GM18517 (cell line): ENCODE results near the gene C1GALT1.
A peak's percentile ranks its signal among the peaks of the same experiment; 100 is the strongest.
"Not testable (repeated sequence)": the region's sequence is repeated elsewhere in the genome, so short reads cannot be mapped to it uniquely, and the experiment has no call there.

Source experiments
- ATAC-seq: cut with Tn5 transposase; IDR thresholded peaks from one replicate; pipeline ENCODE4 v1.9.1; 2021; ENCODE audit warnings: mild to moderate bottlenecking, moderate library complexity; ENCODE audit not compliant: unreplicated experiment

C1GALT1 gene

DNA sequence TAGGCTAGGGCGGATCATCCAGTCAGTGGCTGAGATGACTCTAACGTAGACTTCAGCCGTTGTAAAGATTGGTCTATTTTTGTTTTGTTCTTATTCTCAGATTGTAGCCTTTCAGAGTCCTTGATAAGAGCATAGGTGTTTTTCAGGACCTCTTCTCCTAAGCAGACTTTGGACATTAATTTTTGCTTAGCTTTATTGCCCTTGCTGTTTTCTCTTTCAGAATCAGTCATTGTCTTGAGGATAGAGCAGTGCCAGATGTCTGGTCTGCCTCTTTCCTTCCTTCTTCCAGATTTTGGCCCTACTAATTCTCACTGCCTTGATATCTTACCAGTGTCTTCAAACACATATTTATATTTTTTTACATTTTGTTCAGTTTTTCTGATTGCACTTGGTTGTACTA lies 49.5 kb downstream of the C1GALT1 start:
- ATAC-seq, result no peak

DNA sequence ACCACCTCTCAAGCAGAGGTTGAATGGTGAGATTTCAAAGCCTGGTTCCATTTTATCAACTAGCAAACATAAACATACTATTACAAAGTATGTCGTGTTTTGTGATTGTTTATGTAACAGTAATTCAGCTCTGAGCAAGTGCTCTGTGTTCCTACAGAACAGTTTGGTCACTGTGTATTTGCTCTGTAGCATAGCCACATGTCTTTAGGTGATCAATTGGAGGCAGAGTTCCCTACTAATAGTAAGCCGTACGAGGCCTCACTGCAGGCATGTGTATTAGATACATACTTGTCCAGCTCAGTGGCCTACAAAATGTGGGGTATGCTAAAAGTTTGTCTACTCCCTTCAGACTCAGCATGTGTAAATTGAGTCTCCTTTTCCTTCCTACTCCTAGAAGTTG lies 53.0 kb downstream of the C1GALT1 start:
- no peak for ATAC-seq

DNA sequence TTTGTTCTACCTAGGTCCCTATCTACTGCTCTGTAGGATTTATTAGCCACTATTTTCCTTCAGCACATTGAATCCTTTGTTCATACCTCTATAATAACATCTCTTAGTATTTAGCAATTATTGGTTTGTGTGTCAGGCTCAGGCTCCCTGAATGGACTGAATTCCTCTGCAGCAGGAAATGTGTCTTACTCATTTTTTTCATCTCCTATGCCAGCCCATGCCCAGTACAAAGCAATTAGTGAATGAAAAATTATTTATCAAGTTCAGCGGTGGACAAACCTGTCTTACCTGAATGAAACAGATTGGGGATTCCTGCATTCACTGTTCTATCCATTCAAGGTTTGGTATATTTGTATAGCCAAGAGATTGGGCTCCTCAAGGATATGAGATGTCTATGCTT lies 53.7 kb downstream of the C1GALT1 start:
- no peak for ATAC-seq

DNA sequence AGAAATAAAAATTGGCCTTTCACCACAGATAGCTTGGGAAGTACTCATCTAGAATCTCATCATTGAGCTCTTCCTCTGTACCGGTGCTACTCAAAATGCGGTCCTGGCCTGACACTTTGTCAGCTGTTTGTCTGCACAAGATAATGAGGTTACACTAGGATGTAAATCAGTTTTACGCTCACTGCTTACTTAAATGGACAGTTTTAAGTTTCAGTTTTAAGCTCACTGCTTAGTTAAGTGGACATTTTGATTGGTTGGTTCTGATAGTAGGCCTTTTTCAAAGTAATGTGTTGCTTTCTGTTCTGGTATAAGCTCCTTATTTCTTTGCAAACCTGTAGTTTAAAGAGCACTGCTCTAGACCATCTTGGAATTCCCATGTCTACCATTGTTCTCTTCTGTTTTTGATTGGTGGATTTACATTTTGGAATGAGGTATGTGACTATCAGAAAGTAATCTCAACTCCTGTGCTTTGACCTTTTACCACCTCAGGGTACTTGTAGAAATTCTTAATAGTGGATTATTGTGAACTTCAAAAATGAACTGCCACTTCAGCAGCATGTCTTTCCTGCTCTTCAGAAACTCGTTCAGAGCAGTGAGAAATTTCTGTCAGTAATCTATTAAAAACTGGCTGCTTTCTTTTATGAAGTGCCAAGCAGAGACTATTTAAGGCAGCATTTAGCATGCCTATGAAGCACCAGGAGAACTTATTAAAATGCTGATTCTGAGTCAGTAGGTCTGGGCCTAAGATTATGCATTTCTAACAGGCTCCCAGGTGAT lies 55.0 kb downstream of the C1GALT1 start:
- no peak for ATAC-seq

DNA sequence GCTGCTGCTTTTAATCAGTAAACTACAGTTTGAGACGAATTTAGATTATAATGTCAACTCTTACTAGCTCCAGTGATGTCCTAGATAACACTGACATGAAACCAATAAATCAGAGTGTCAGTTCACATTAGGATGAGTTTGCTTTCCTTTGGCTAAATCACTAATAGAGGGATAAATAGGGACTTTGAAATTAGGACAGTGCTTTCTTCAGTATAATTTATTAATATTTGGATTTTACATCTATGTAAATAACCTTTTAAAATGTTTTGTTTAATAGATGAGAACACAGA lies 55.6 kb downstream of the C1GALT1 start:
- no peak for ATAC-seq

DNA sequence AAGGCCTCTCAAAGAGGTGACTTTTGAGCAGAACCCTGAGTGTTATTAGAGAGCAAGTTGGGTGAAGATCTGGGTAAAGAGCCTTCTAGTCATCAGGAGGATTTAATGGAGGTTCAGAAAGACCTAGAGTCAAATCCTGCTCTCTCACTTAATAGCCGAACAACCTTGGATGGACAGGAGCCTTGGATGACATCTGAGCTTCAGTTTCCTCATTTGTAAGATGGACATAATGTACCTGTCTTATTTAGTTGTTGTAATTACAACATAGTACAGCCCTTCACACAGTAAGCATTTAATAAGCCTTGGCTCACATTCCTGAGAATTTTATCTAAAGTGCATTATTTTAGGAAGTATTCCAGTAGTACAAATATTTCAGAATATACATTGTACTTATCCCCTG lies 57.0 kb downstream of the C1GALT1 start:
- no peak for ATAC-seq

DNA sequence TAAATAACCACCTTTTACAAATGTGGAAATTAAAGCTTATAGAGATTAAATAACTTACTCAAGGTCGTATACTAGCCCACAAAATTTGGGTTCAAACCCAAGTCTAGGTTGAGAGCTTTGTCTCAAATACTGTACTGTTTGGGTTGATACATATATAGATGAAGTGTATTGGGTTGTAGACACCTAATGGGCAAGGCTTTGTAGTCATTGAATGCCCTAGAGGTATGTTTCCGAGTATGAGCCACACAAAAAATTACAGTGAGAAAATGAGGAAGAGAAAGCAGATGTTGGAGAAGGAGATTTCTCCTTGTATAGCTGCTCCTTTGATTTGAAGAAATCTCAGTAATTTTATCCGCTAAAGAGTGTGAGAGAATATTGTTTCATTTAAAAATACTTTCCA lies 60.6 kb downstream of the C1GALT1 start:
- ATAC-seq, result no peak

DNA sequence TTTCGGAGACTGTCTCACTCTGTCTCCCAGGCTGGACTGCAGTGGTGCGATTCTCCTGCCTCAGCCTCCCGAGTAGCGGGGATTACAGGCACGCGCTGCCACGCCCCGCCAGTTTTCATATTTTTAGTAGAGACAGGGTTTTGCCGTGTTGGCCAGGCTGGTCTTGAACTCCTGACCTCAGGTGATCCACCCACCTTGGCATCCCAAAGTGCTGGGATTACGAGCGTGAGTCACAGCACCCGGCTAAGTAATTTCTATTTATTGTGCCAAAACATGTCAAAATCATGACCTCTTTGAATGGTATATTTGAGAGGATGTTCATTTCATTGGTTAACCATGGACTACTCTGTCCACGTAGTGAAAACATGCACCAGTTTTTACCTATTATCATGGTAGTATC lies 62.9 kb downstream of the C1GALT1 start:
- ATAC-seq, result not testable (repeated sequence)

DNA sequence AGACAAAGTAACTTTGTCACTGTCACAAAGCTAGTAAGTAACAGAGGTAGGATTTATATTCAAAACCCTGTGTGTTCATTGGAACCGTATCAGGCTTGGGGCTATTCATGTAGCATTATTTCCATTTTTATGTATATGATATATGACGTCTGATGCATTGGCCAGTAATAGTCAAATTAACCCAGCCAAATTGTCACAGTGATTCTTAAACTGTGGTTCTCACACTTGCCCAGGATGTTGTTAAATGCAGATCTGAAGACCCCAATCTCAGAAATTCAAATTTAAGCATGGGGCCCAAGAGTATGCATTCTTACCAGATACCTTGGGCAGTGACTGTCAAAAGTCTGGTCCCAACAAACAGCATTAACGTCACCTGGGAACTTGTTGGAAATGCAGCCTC lies 63.9 kb downstream of the C1GALT1 start:
- no peak for ATAC-seq

DNA sequence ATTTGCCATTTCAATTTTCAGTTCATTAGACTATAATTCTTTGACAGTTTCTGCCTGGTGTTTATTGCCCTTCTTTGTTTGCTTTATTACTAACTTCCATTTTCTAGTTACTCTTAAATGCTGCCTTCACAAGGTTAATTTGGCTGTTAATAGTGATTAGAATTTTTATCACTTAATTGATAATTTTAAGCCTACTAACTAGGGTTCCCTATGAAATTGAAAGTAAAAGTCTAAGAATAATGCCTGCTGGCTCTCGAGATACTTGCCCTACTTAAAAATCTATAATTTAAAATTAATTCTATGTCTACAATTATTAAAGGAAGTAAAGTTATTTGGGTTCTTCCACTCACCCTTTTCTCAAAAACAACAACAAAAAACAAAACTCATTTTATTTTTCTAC lies 65.3 kb downstream of the C1GALT1 start:
- ATAC-seq, result no peak

DNA sequence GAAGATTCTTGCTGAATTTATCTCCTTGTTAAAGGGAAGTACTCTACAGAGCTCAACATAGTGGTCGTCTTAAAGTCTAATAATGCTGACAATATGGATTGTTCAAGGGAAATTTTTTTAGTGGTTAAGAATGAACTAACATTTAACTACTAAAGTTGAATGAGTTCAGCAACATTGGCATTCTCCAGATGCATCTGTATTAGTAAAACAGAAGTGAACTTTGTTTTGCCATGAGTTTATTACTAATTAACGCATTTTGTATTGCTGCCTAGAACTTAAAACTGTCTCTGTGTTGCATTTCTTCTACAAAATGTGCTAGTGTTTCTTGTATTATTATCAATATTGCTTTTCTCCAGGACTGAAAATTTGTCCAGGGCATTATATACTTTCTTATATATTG lies 67.5 kb downstream of the C1GALT1 start:
- no peak for ATAC-seq

DNA sequence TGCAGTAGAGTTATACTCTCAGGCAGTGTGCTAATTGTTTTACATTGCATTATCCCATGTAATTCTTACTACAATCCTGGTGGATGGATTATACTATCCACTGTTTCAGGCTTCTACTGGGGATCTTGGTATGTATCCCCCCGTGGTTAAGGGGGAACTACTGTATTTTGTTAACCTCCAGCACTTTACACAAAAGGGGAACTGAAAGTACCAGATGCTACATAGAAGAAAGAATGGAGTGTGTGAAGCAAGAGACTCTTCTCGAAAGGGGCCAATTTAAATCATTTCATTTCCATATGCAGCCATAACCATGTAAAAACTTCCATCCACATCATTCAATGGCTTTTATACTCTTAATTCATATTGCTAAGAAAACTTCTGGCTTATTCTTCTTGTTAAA lies 69.4 kb downstream of the C1GALT1 start:
- ATAC-seq, result peak; percentile 97

DNA sequence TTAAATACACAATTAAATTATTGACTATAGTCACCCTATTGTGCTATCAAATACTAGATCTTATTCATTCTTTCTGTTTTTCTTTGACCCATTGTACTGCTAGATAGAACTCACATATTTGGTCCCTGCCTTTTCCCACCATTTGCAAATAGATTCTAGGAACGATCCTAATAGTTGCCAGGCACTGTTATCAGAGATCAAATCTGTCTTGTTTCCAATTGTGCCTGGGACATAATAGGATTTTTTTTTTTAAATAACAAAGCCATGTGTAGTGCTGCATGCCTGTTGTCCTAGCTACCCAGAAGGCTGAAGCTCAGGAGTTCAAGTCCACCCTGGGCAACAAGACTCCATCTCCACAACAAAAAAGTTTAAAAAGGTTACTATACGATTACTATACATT lies 72.0 kb downstream of the C1GALT1 start:
- no peak for ATAC-seq

DNA sequence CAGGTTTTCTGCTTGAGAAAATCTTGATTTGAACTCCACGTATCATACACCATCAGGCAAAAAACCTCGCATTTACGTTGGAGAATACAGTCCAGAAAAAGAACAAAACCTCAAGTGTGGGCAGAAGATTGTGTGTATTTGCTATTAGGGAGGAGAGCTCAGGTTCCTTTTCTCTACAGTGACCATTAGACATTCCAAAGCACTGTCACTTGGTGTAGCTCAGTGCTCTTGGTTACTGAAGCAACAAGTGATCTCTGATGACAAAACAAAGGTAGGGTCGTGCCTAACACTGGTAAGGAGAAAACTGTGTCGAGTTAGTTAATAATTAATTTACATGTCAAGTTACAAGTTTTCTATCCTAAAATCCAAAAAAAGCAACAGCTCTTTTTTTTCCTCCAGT lies 72.6 kb downstream of the C1GALT1 start:
- no peak for ATAC-seq

DNA sequence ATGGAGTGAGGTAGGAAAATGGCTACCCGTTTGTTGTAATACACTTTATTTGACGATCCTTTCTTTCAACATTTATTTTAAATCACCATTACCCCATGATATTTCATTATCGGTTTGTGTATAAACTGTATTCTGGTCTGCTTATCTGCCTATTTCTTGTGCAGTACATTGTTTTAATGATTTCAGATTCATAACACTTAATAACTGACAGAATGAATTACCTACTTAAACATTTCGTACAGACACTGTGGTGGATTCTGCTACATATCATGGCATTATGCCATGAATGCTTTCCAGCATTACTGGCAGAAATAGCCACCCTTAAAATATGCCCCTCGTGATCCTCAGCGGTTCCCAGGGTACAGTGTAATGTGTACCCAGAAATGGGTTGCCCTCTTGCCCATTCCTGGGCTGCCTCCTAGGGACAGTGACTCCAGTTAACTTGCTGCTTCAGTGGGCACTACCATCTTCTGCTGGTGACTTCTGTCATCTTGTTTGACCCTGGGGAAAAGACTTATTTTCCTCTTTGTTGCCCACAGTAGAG lies 74.5 kb downstream of the C1GALT1 start:
- ATAC-seq, result no peak

DNA sequence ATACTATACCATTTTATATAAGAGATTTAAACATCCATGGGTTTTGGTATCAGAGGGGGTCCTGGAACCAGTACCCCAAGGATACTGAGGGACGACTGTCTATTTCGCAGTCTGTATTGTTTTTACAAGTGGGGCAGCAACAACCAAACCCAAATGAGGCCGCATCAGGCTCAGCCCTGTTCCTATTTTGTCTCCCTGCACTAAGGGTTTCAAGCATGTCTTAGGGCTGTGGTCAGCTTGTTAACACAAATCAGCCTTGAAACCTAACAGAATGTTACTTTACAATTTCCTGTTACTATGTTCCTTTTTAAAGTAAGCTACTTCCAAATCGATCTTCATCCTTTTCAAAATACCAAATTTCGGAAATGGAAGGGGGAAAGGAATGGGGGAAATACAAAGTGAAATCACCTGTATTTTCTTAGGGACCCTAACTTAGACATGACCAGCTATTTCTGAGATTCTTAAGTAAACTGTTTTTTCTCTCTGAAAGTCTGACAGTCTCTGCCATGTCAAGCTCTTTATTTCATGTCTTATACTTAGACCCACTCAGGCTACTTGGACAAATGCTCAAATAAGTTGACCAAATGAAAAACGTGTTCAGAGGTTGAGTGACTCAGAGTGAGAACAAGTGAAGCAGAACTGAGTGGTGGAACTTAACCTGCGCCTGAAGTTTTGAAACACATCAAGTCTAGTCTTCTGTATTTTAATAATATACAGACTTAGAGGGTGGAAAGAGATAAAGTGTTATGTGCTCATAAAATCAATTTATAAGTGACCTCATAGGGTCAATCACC lies 75.8 kb downstream of the C1GALT1 start:
- peak; percentile 91 for ATAC-seq

DNA sequence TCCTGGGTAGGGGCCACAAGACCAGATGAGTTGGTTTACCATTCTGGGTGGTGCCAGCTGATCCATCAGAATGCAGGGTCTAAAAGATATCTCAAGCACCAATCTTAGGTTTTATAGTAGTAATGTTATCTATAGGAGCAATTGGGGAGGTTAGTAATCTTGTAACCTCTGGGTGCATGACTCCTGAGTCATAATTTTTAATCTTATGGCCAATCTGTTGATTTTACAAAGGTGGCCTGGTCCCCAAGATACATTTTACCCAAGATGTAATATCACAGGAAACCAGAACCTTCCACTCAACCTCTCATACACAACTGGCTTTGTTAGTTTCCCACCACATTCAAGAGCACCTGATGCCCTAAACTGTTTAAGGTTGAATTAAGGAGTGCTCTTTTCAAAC lies 79.5 kb downstream of the C1GALT1 start:
- ATAC-seq, result no peak

DNA sequence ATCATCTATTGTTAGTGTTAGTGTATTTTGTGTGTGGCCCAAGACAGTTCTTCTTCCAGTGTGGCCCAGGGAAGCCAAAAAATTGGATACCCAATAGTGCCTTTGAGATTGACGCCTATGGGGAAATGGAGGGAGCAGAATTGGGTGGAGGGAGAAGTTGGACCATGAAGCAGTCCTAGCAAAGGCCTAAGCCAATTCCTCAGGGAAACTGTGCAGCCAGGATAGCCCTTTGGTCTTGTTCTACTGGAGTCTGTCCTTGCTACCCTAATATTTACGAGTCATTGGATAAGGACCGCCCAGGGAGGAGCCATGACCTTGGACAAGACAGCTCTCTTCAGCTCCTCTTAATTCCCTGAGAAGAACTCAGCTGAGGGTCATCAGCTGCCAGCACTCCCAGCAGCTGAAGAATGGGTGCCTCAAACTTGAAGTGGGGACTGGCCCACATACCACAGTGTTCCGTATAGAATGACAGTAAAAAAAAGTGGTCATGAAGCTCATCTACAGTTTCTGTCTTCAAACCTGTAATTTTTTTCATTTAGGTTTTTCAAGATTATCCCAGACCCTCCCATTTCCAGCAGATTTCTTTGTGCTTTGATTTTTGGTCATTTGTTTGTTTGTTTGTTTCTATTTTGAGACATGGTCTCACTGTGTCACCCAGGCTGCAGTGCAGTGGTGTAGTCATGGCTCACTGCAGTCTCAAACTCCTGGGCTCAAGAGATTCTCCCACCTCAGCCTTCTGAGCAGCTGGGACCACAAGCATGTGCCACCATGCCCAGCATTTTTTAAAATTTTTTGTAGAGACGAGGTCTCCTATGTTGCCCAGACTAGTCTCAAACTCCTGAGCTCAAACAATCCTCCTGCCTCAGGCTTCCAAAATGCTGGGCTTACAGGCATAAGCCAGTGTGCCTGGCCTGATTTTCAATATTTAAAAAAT lies 81.2 kb downstream of the C1GALT1 start:
- ATAC-seq, result no peak

DNA sequence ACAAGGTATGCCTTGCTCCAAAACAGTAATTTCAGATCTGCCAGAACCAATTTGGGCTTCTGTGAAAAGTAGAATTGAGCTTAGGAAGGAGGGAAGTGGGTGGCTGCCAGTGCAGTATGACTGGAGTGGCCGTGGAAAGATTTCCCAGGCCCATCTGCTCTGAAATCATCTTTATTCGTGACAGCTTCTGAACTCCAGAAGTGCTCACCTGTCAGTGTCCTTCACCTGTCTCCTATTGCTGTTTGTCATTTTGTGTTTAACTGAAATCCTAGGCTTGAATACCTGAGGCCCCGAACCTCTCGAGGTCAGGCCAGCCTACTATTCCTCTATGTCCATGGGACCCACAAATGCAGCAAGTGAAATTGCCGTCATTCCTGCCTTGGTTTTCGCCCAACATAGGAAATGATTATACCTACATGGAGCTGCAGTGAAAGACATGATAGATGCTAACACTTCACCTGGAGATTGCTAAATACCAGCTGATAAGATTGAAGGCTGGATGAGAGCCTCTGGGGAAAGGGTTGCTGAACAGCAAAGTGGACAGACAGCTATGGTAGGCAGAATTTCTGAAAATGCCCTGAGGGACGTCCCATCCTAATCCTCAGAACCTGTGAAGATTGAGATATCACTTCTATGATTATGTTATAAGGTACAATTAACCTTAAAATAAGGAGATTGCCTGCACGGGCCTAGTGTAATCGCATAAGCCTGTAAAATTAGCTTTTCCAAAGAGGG lies 82.1 kb downstream of the C1GALT1 start:
- ATAC-seq, result no peak
